AG08396 (cell line): ENCODE data around the gene PPP1R14B.

Source experiments
- DNase-seq: peaks from one replicate; pipeline ENCODE4 v3.0.0; 2012; ENCODE audit warnings: low spot score, mixed read lengths

The PPP1R14B gene

GRCh38 chr11:64246871-64247728, at the start of gene PPP1R14B:
TSS of gene PPP1R14B (minus strand) at chr11:64246943. CDS start at chr11:64246673, 270 bp downstream.
- peak; percentile 94 for DNase-seq

- no peak for DNase-seq
Observed at GRCh38 chr11:64296236-64296635, 49.5 kb upstream of the PPP1R14B start.

- DNase-seq = no peak
Observed at GRCh38 chr11:64295760-64296159, 49.0 kb upstream of the PPP1R14B start.

- DNase-seq = peak; percentile 46
Observed at GRCh38 chr11:64294774-64295173, 48.0 kb upstream of the PPP1R14B start.

- DNase-seq = no peak
Observed at GRCh38 chr11:64292460-64293254, 45.9 kb upstream of the PPP1R14B start.

- no peak for DNase-seq
Observed at GRCh38 chr11:64291752-64292459, 45.2 kb upstream of the PPP1R14B start.

- no peak for DNase-seq
Observed at GRCh38 chr11:64291262-64291751, 44.6 kb upstream of the PPP1R14B start, which contains the start of gene KCNK4. TSS of gene KCNK4 (plus strand) at chr11:64291302. CDS start at chr11:64293019, 1,717 bp downstream.

- no peak for DNase-seq
Observed at GRCh38 chr11:64290352-64291261, 43.9 kb upstream of the PPP1R14B start.

- DNase-seq = no peak
Observed at GRCh38 chr11:64289002-64289564, 42.3 kb upstream of the PPP1R14B start.

- DNase-seq = no peak
Observed at GRCh38 chr11:64288353-64288750, 41.6 kb upstream of the PPP1R14B start.

GRCh38 chr11:64287676-64288352, 41.1 kb upstream of the PPP1R14B start:
- DNase-seq = no peak

GRCh38 chr11:64286801-64287159, 40.0 kb upstream of the PPP1R14B start:
- DNase-seq = no peak

GRCh38 chr11:64285885-64286800, 39.4 kb upstream of the PPP1R14B start:
- DNase-seq = no peak

- DNase-seq = peak; percentile 96
Observed at GRCh38 chr11:64284962-64285884, 38.5 kb upstream of the PPP1R14B start, which contains the start of gene GPR137. TSS of gene GPR137 (plus strand) at chr11:64285848. CDS start at chr11:64286525, 677 bp downstream.

- peak; percentile 99 for DNase-seq
Observed at GRCh38 chr11:64284048-64284961, 37.6 kb upstream of the PPP1R14B start, which contains the start of gene BAD. TSS of gene BAD (minus strand) at chr11:64284665. CDS start at chr11:64284368, 297 bp downstream.

- DNase-seq = no peak
Observed at GRCh38 chr11:64283092-64283491, 36.3 kb upstream of the PPP1R14B start.
